Endothelial cell of umbilical vein (primary cell): ENCODE results near the gene RPLP2. TPM values are rescaled to one million over a fixed set of nuclear protein-coding genes. Genes with fewer than 3 reads are reported as not detected.

Experiments
- BruUV-seq: library from RNA; stranded (reverse); fragments of 400-500 nt; replicated peaks from 2 replicates; lab custom pipeline; 2021; lab: Mats Ljungman, UMichigan
- CTCF ChIA-PET: fragments of 300-600, 350-600 bp; sonication (Branson Sonifier 250); formaldehyde crosslinking; loops from one replicate; lab custom pipeline; 2021; ENCODE audit warnings: antibody characterized with exemption, inconsistent platforms; lab: Charles Lee
- POLR2A ChIA-PET: fragments of 300-600, 350-600 bp; sonication (Branson Sonifier 250); formaldehyde crosslinking; loops from one replicate; lab custom pipeline; 2021; ENCODE audit warnings: antibody characterized with exemption, inconsistent platforms; lab: Charles Lee
- DNase-seq: peaks from one replicate; pipeline ENCODE4 v3.0.0-alpha.2; 2011; ENCODE audit warnings: low read depth, low spot score
- FAIRE-seq: peaks from 2 replicates; lab custom pipeline; 2011; peaks lifted over from hg19 to GRCh38; lab: Jason Lieb, UNC
- H2AFZ ChIP-seq: 2 replicates; pipeline ENCODE4 v1.6.0; 2012; ENCODE audit warnings: low read depth, low read length, control low read depth, inconsistent platforms
- H3K27ac ChIP-seq: 2 replicates; pipeline ENCODE4 v1.5.1; 2011; ENCODE audit warnings: low read depth, mild to moderate bottlenecking, control low read depth, low read length, moderate library complexity; ENCODE audit not compliant: insufficient read depth
- H3K27me3 ChIP-seq, 2 experiments: 2 replicates each; pipeline versions ENCODE4 v1.6.0 to v1.6.1; 2011; ENCODE audit warnings: low read length in 2 of 2, mixed read lengths in 1 of 2; ENCODE audit not compliant: control insufficient read depth in 2 of 2, insufficient read depth in 2 of 2
- H3K36me3 ChIP-seq, 2 experiments: 2 replicates in 1 of 2; 3 replicates in 1 of 2; pipeline ENCODE4 v1.5.1; 2011; ENCODE audit warnings: low read length in 2 of 2, mild to moderate bottlenecking in 1 of 2, moderate library complexity in 1 of 2; ENCODE audit not compliant: control insufficient read depth in 2 of 2, insufficient read depth in 2 of 2; ENCODE audit errors: extremely low read depth in 1 of 2
- H3K4me1 ChIP-seq: 3 replicates; pipeline ENCODE4 v1.5.1; 2011; ENCODE audit warnings: mild to moderate bottlenecking, low read length; ENCODE audit not compliant: control insufficient read depth, insufficient read depth; ENCODE audit errors: extremely low read depth
- H3K4me2 ChIP-seq: 2 replicates; pipeline ENCODE4 v1.6.1; 2011; ENCODE audit warnings: low read length, control low read depth, mixed read lengths; ENCODE audit not compliant: insufficient read depth
- H3K4me3 ChIP-seq, 3 experiments: fragments of 200-600 bp in 1 of 3; sonication (generic), shearing (Covaris generic) in 1 of 3; replicated peaks in 1 of 3; 2 replicates each; pipeline ENCODE4 v1.5.1; 2011 to 2016; ENCODE audit warnings: control low read depth in 3 of 3, low read length in 3 of 3, mild to moderate bottlenecking in 2 of 3, inconsistent platforms in 1 of 3, low read depth in 1 of 3, moderate library complexity in 1 of 3; ENCODE audit not compliant: insufficient read depth in 1 of 3
- H3K79me2 ChIP-seq: 2 replicates; pipeline ENCODE4 v1.6.0; 2012; ENCODE audit warnings: low read length, inconsistent platforms; ENCODE audit not compliant: control insufficient read depth, insufficient read depth
- H3K9ac ChIP-seq: replicated peaks from 2 replicates; pipeline ENCODE3; 2011; ENCODE audit warnings: low read length, control low read depth; ENCODE audit not compliant: insufficient read depth; ENCODE audit errors: extremely low read depth
- H3K9me1 ChIP-seq: replicated peaks from 3 replicates; pipeline ENCODE4 v1.6.0; 2011; ENCODE audit warnings: mild to moderate bottlenecking, low read length; ENCODE audit not compliant: control insufficient read depth, insufficient read depth; ENCODE audit errors: extremely low read depth
- H3K9me3 ChIP-seq: replicated peaks from 2 replicates; pipeline ENCODE4 v1.5.1; 2012; ENCODE audit warnings: low read length, inconsistent platforms; ENCODE audit not compliant: control insufficient read depth, insufficient read depth
- H4K20me1 ChIP-seq: replicated peaks from 2 replicates; pipeline ENCODE3; 2011; ENCODE audit warnings: mild to moderate bottlenecking, low read length; ENCODE audit not compliant: control insufficient read depth, insufficient read depth; ENCODE audit errors: extremely low read depth
- EZH2 ChIP-seq: IDR thresholded peaks from 2 replicates; pipeline ENCODE4 v1.6.1; 2012; ENCODE audit warnings: borderline replicate concordance, low read depth, mild to moderate bottlenecking, moderate library complexity, low read length, inconsistent platforms; ENCODE audit not compliant: severe bottlenecking
- FOS ChIP-seq: IDR thresholded peaks from 2 replicates; pipeline ENCODE4 v1.6.1; 2011; ENCODE audit warnings: mild to moderate bottlenecking, low read length, moderate library complexity, borderline replicate concordance; ENCODE audit not compliant: insufficient read depth
- GATA2 ChIP-seq: IDR thresholded peaks from 2 replicates; pipeline ENCODE4 v1.7.0; 2011; ENCODE audit warnings: low read depth, mild to moderate bottlenecking, moderate library complexity, mixed read lengths, low read length; ENCODE audit not compliant: insufficient read length, insufficient read depth
- JUN ChIP-seq: IDR thresholded peaks from 2 replicates; pipeline ENCODE4 v1.6.1; 2011; ENCODE audit warnings: borderline replicate concordance, low read depth; ENCODE audit not compliant: insufficient read length, insufficient read depth
- MAX ChIP-seq: IDR thresholded peaks from 2 replicates; pipeline ENCODE4 v1.6.1; 2011; ENCODE audit not compliant: insufficient read depth, insufficient read length
- MYC ChIP-seq: IDR thresholded peaks from one replicate; pipeline ENCODE4 v1.6.1; 2011; ENCODE audit warnings: mild to moderate bottlenecking, low read depth, low read length
- POLR2A ChIP-seq: IDR thresholded peaks from 2 replicates; pipeline ENCODE4 v1.6.1; 2012; ENCODE audit warnings: low read depth, mild to moderate bottlenecking, control low read depth, low read length
- POLR2AphosphoS5 ChIP-seq: IDR thresholded peaks from 2 replicates; pipeline ENCODE4 v1.6.1; 2012; ENCODE audit warnings: low read depth, mild to moderate bottlenecking, control low read depth, low read length, moderate library complexity; ENCODE audit not compliant: insufficient read depth
- dilution Hi-C: fragments of 300-500 bp; cut with MboI; formaldehyde crosslinking; loops from one replicate; pipeline ENCODE4 v1.15.0; 2019; ENCODE audit warnings: low sequenced_read_pairs; ENCODE audit not compliant: extremely low pct_ligation_motif_present
- intact Hi-C: fragments of 100-400 bp; cut with micrococcal nuclease; formaldehyde crosslinking; loops from one replicate; pipeline ENCODE4 v1.10.0; 2022
- polyA plus RNA-seq, 4 experiments: library from polyadenylated mRNA; depleted of rRNA in 3 of 4; stranded (reverse) in 3 of 4; unstranded in 1 of 4; fragments of >200 nt; gene quantifications; 2 replicates each; pipeline versions ENCODE4 v1.2.1 to v1.2.3, GENCODE V29; 2011 to 2012; ENCODE audit warnings: missing spikeins in 1 of 4
- total RNA-seq: library from RNA; stranded (reverse); gene quantifications from 2 replicates; pipeline ENCODE4 v1.2.3, GENCODE V29; 2021
- TF ChIP-seq, protein P1 (sequence below), 2 donors: IDR thresholded peaks; 1 replicate in 1 of 2; 2 replicates in 1 of 2; pipeline ENCODE4 v1.5.1; 2011; ENCODE audit warnings: low read length in 2 of 2, mild to moderate bottlenecking in 2 of 2, moderate library complexity in 2 of 2, control low read depth in 1 of 2, inconsistent platforms in 1 of 2, low read depth in 1 of 2; ENCODE audit not compliant: insufficient read depth in 1 of 2; ENCODE audit errors: extremely low read depth in 1 of 2

Gene RPLP2
- total and polyA plus RNA-seq, 2 donors (not counting 3 experiments of a cell fraction or from before 2014, with no cell fraction given) = 1,579 to 1,739 TPM

DNA sequence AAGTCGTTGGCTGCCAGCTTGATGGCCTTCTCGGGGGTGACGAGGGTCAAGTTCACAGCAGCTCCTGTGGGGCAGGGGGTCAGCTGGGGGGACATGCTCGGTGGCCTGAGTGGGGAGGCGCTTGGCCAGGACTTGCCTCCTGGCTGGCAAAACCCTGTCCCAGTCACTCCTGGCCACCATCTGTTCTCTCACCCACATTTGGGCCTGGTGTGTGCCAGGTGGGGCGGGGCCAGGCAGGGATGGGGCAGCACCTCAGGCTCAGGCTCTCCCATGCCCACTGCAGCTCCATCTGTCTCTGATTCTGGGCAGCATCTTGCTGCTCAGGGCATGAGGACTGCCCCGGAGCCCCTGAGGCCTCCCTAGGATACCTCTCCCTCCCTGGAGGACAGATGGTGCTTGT lies 16.2 kb upstream of the RPLP2 start:
- BruUV-seq = no TSS peak
- intact Hi-C loops (no loop called here), dilution Hi-C loops (no loop called here)
- CTCF ChIA-PET = no interaction called here
- Histone ChIP-seq H3K9ac (no peak overlapping the region), H3K9me3 (no peaks in the 10 kb centered on the region), H3K4me3 (no peak overlapping the region), H3K4me1 (peaks cover 14% of the 10 kb centered on the region), H2AFZ (no peak overlapping the region), H3K27me3 (no peaks in the 10 kb centered on the region), H3K9me1 (no peaks in the 10 kb centered on the region), H4K20me1 (no peaks in the 10 kb centered on the region), H3K79me2 (peaks cover 11% of the 10 kb centered on the region), H3K27ac (no peak overlapping the region), H3K4me2 (no peak overlapping the region), H3K36me3 (no peaks in the 10 kb centered on the region)
- no peak for TF ChIP-seq FOS
- TF ChIP-seq MAX = no peak
- TF ChIP-seq, protein P1, sequence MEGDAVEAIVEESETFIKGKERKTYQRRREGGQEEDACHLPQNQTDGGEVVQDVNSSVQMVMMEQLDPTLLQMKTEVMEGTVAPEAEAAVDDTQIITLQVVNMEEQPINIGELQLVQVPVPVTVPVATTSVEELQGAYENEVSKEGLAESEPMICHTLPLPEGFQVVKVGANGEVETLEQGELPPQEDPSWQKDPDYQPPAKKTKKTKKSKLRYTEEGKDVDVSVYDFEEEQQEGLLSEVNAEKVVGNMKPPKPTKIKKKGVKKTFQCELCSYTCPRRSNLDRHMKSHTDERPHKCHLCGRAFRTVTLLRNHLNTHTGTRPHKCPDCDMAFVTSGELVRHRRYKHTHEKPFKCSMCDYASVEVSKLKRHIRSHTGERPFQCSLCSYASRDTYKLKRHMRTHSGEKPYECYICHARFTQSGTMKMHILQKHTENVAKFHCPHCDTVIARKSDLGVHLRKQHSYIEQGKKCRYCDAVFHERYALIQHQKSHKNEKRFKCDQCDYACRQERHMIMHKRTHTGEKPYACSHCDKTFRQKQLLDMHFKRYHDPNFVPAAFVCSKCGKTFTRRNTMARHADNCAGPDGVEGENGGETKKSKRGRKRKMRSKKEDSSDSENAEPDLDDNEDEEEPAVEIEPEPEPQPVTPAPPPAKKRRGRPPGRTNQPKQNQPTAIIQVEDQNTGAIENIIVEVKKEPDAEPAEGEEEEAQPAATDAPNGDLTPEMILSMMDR (IDR thresholded peaks at IDR 0.05; ENCODE audit: extremely low read depth in 1 of 2, insufficient read depth in 1 of 2, low read depth in 1 of 2, low read length in 2 of 2) = no peak
- no peak for TF ChIP-seq POLR2A
- no peak for TF ChIP-seq POLR2AphosphoS5
- TF ChIP-seq JUN = no peak
- no peak for TF ChIP-seq GATA2
- no peak for TF ChIP-seq EZH2
- TF ChIP-seq MYC = no peak
- DNase-seq (no peak), FAIRE-seq (no peak)
- POLR2A ChIA-PET = no interaction called here
